Heart right ventricle (tissue), 16 donors: ENCODE measurements around the gene PACS1. TPM values are rescaled to one million over a fixed set of nuclear protein-coding genes. Genes with fewer than 3 reads are reported as not detected.

ENCODE experiments used
- ATAC-seq, 8 donors: fragments of 200-7000 bp; cut with Tn5 transposase; one replicate each; pipeline ENCODE4 v1.9.1; 2020; ENCODE audit warnings: mild to moderate bottlenecking in 8 of 8, moderate library complexity in 8 of 8, moderate number of reproducible peaks in 1 of 8
- DNase-seq, 2 donors: peaks; one replicate each; pipeline ENCODE4 v3.0.0-alpha.2; 2020
- H3K27ac ChIP-seq, 10 donors: fragments of 200-600 bp; sonication (generic) in 2 of 10; one replicate each; pipeline versions ENCODE4 v1.5.0 to v1.8.0; 2020 to 2022; ENCODE audit warnings: mild to moderate bottlenecking in 3 of 10
- H3K27me3 ChIP-seq, 7 donors: fragments of 200-600 bp; one replicate each; pipeline ENCODE4 v1.8.0; 2021 to 2022; ENCODE audit warnings: mild to moderate bottlenecking in 2 of 7
- H3K36me3 ChIP-seq, 9 donors: fragments of 200-600 bp; sonication (generic) in 1 of 9; one replicate each; pipeline versions ENCODE4 v1.5.0 to v1.8.0; 2020 to 2022; ENCODE audit warnings: mild to moderate bottlenecking in 2 of 9
- H3K4me1 ChIP-seq, 9 donors: fragments of 200-600 bp; sonication (generic) in 1 of 9; one replicate each; pipeline versions ENCODE4 v1.5.0 to v1.8.0; 2020 to 2022; ENCODE audit warnings: mild to moderate bottlenecking in 4 of 9
- H3K4me3 ChIP-seq, 10 donors: fragments of 200-600 bp; sonication (generic) in 2 of 10; one replicate each; pipeline versions ENCODE4 v1.5.0 to v1.8.0; 2020 to 2022; ENCODE audit warnings: mild to moderate bottlenecking in 7 of 10, moderate library complexity in 2 of 10
- H3K9me3 ChIP-seq, 11 donors: fragments of 200-600 bp in 10 of 11; sonication (generic) in 2 of 11; one replicate each; pipeline versions ENCODE4 v1.5.0 to v1.8.0; 2013 to 2022; ENCODE audit warnings: mild to moderate bottlenecking in 2 of 11, control low read depth in 1 of 11, moderate library complexity in 1 of 11
- WGBS, 2 donors: extraction: QIAGEN DNeasy Blood & Tissue Kit; methylation state at CpG; one replicate each; pipeline ENCODE4 v1.1.7; 2013; ENCODE audit warnings: inconsistent platforms in 1 of 2; 5-methylcytosine and 5-hydroxymethylcytosine counted together
- intact Hi-C, 10 donors: fragments of 100-400 bp; cut with DNase I; formaldehyde crosslinking; loops; one replicate each; pipeline versions ENCODE4 v1.11.1 to v1.14.2; 2022
- polyA plus RNA-seq, 2 donors: library from polyadenylated mRNA; stranded (reverse); fragments of 200-250 nt; gene quantifications; one replicate each; pipeline ENCODE4 v1.2.3, GENCODE V29; 2013
- total RNA-seq, 10 donors: library from RNA; stranded (reverse); fragmentation: NEBNext Ultra II Directional in 3 of 10; extraction: Animal tissue kit (Norgen Biotek cat#: 25700) in 3 of 10; gene quantifications; one replicate each; pipeline versions ENCODE4 v1.2.1 to v1.2.4, GENCODE V29; 2021 to 2023
- TF ChIP-seq, protein P1 (sequence below), 9 donors: fragments of 200-600 bp; sonication (generic) in 2 of 9; IDR thresholded peaks; one replicate each; pipeline versions ENCODE4 v1.5.0 to v1.8.0; 2021 to 2022; ENCODE audit warnings: antibody characterized with exemption in 9 of 9, mild to moderate bottlenecking in 5 of 9, moderate library complexity in 1 of 9
- donor health status: Arrhythmogenic right ventricular cardiomyopathy.
- donor health status: ischemic (EF 13 %, LVEDD 7.1; RV severe dilation, severe dysfunction).
- donor health status: healthy with polysubstance abuse.
- donor health status: DM: no; HTN: yes; CAD: no.
- donor health status: DM: no; HTN: no; CAD: no.
- donor health status: ischemic (EF 25% LVEDD 6.9; RV normal size, moderate dysfunction).
- donor health status: ischemic (EF 25% LVEDD 5.7; RV mildly dilated, moderate dysfunction).
- donor health status: healthy.
- donor health status: DM: yes; HTN: yes; CAD: no.
- donor health status: Ischemic cardiomyopathy.
- donor health status: ischemic (EF 35%, LVEDD 5.7; RV mildly dilated, moderate dysfunction).
- donor health status: nonischemic (EF 11% LVEDD 7.7; RV severe dilation, severe dysfunction).
- donor health status: DM: yes; HTN: yes; CAD: no.
- donor health status: PGD.
- donor health status: ischemic (EF 29% LVEDD 5.4; RV normal size, mild dysfunction).
- donor health status: nonischemic (EF 23%, LVEDD 6.1; RV moderate dilation, normal function).

Gene PACS1
- total and polyA plus RNA-seq, 12 donors = 24.1 to 121 (median 69.7) TPM

DNA sequence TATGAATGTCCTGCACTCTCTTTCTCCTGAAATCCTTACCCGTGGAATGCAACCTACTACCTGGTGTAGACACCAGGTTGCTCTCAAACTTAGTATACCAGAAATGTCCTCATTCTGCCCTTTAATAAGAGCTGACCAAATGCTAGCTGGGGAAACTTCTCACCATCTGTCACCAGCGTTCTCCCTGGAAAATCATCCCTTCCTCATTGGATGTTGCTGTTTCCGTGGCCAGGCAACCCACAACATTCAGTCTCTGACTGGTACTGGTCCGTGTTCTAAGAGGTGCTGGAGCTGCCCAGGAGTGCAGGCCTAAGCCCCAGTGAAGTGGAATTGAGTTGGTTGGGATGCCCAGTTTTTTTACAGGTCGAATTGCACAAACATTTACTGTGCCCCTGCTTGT, 157.6 kb downstream of the PACS1 start:
- intact Hi-C loops = loop anchor here in 2 of 10 donors (10.0 kb wide), 1 partner anchor 57 kb away; the partner anchor contains the start of gene YIF1A (in 2 of the 2)
- Histone ChIP-seq H3K4me3 (no peak overlapping the region), H3K4me1 (peaks cover 0 to 7% (median 0%) of the 10 kb centered on the region in 9 donors), H3K27ac (no peak overlapping the region), H3K9me3 (no peaks in the 10 kb centered on the region), H3K27me3 (no peaks in the 10 kb centered on the region), H3K36me3 (peaks cover 0 to 87% (median 44%) of the 10 kb centered on the region in 9 donors)
- TF ChIP-seq, protein P1, sequence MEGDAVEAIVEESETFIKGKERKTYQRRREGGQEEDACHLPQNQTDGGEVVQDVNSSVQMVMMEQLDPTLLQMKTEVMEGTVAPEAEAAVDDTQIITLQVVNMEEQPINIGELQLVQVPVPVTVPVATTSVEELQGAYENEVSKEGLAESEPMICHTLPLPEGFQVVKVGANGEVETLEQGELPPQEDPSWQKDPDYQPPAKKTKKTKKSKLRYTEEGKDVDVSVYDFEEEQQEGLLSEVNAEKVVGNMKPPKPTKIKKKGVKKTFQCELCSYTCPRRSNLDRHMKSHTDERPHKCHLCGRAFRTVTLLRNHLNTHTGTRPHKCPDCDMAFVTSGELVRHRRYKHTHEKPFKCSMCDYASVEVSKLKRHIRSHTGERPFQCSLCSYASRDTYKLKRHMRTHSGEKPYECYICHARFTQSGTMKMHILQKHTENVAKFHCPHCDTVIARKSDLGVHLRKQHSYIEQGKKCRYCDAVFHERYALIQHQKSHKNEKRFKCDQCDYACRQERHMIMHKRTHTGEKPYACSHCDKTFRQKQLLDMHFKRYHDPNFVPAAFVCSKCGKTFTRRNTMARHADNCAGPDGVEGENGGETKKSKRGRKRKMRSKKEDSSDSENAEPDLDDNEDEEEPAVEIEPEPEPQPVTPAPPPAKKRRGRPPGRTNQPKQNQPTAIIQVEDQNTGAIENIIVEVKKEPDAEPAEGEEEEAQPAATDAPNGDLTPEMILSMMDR (IDR thresholded peaks at IDR 0.05) = no peak
- ATAC-seq (no peak), DNase-seq (no peak)
- 92 to 95% methylated on average over 5 of the region's 5 CpGs for WGBS, 2 donors

DNA sequence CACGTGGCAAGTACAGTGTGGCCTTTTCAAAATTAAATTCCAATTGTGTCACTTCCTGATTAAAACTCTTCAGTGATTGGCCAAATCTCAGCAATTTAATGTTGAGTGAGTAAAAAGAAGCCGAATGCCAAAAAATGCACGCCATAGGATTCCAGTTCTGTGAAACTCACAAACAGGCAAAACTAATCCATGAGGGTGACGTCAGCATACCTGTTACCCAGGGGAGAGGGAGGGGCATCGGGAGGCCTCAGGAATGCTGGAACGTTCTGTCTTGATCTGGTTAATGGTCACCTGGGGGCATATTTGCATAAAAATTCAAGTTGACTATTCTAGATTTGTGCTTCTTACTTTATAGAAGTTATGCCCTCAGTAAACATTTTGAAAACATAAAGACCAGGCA, 158.4 kb downstream of the PACS1 start:
- TF ChIP-seq, protein P1 (IDR thresholded peaks at IDR 0.05) = no peak
- 86 to 88% methylated on average over 6 of the region's 6 CpGs for WGBS, 2 donors
- no peak overlapping the region for H3K4me3 ChIP-seq
- H3K36me3 ChIP-seq = peaks cover 0 to 95% (median 52%) of the 10 kb centered on the region in 9 donors
- no peaks in the 10 kb centered on the region for H3K9me3 ChIP-seq
- no peaks in the 10 kb centered on the region for H3K27me3 ChIP-seq
- ATAC-seq = no peak
- no peak overlapping the region for H3K27ac ChIP-seq
- intact Hi-C loops = loop anchor here in 2 of 10 donors (10.0 kb wide), 1 partner anchor 56 kb away; the partner anchor contains the start of gene YIF1A (in 2 of the 2)
- no peak for DNase-seq
- H3K4me1 ChIP-seq = no peaks in the 10 kb centered on the region

DNA sequence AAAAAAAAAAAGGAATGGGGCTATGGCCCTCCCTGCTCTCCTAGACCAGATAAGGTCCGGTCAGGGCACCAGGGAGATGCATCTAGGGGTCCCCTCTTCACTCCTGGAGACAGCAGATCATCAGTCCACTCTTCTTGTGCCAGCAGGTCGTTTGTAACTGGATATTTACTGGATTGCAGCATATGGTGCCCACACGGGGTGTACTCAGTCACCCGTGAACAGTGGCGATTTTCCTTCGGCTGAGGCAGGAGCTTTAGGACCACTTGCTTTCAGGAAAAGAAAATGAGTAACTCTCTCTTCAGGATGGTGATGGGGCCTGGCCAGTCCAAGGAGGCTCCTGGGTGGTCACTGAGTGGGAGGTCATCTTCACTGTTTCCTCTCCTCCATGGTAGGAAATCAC, 160.1 kb downstream of the PACS1 start:
- WGBS, 2 donors = 87 to 88% methylated on average over 6 of the region's 6 CpGs
- TF ChIP-seq, protein P1 (IDR thresholded peaks at IDR 0.05) = no peak
- Histone ChIP-seq H3K36me3 (peaks cover 0 to 98% (median 62%) of the 10 kb centered on the region in 9 donors), H3K27ac (no peak overlapping the region), H3K9me3 (no peaks in the 10 kb centered on the region), H3K4me1 (no peaks in the 10 kb centered on the region), H3K4me3 (no peak overlapping the region), H3K27me3 (no peaks in the 10 kb centered on the region)
- DNase-seq (no peak), ATAC-seq (no peak)
- intact Hi-C loops = no loop called here

DNA sequence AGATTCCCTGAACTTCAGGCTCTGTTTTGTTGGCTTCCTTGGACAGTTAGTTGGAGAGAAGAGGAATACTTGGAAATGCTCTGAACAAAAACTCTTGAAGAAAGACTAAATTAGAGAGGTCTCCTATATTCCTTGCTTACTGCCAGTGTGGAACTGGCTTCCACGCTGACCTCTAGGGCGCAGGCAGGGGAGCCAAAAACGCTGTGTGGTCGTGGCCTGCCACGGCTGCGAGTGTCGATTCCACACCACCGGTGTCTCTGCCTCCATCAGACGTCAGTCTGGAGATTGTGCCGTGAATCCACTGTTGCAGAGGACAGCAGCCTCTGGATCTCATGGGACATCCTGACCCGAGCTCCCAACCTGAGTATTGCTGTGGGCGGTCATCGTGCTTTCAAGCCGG, 160.9 kb downstream of the PACS1 start:
- H3K4me1 ChIP-seq = no peaks in the 10 kb centered on the region
- peaks cover 0 to 98% (median 66%) of the 10 kb centered on the region in 9 donors for H3K36me3 ChIP-seq
- intact Hi-C loops = no loop called here
- DNase-seq (no peak), ATAC-seq (no peak)
- TF ChIP-seq, protein P1 (IDR thresholded peaks at IDR 0.05) = no peak
- no peak overlapping the region for H3K4me3 ChIP-seq
- H3K9me3 ChIP-seq = no peaks in the 10 kb centered on the region
- 89% methylated on average over 14 of the region's 14 CpGs for whole genome bisulfite sequencing, 2 donors
- no peak overlapping the region for H3K27ac ChIP-seq
- no peaks in the 10 kb centered on the region for H3K27me3 ChIP-seq
